GM19452 (cell line): ENCODE data around the gene RAB7A.
"Not testable (repeated sequence)": the region's sequence is repeated elsewhere in the genome, so short reads cannot be mapped to it uniquely, and the experiment has no call there.

Source experiments
- ATAC-seq: cut with Tn5 transposase; IDR thresholded peaks from one replicate; pipeline ENCODE4 v1.9.1; 2021; ENCODE audit not compliant: unreplicated experiment

Gene RAB7A

GRCh38 chr3:128814519-128815317, 88.7 kb downstream of the RAB7A start:
- no peak for ATAC-seq

GRCh38 chr3:128815318-128816064, 89.5 kb downstream of the RAB7A start:
- no peak for ATAC-seq

- ATAC-seq = no peak
Observed at GRCh38 chr3:128818186-128818787, 92.3 kb downstream of the RAB7A start.

- ATAC-seq = no peak
Observed at GRCh38 chr3:128820252-128820839, 94.4 kb downstream of the RAB7A start.

- no peak for ATAC-seq
Observed at GRCh38 chr3:128823008-128823407, 97.0 kb downstream of the RAB7A start.

GRCh38 chr3:128823631-128824030, 97.6 kb downstream of the RAB7A start:
- no peak for ATAC-seq

GRCh38 chr3:128824132-128824850, 98.3 kb downstream of the RAB7A start:
- ATAC-seq = no peak

GRCh38 chr3:128825117-128825725, 99.2 kb downstream of the RAB7A start:
- ATAC-seq = no peak

- ATAC-seq = not testable (repeated sequence)
Observed at GRCh38 chr3:128829087-128829486, 103.1 kb downstream of the RAB7A start.

GRCh38 chr3:128829925-128830625, 104.1 kb downstream of the RAB7A start:
- not testable (repeated sequence) for ATAC-seq

GRCh38 chr3:128830762-128831161, 104.8 kb downstream of the RAB7A start:
- not testable (repeated sequence) for ATAC-seq

- not testable (repeated sequence) for ATAC-seq
Observed at GRCh38 chr3:128832979-128833378, 107.0 kb downstream of the RAB7A start.

- ATAC-seq = no peak
Observed at GRCh38 chr3:128835096-128835495, 109.1 kb downstream of the RAB7A start.

GRCh38 chr3:128841926-128842920, 116.2 kb downstream of the RAB7A start:
- no peak for ATAC-seq

- ATAC-seq = no peak
Observed at GRCh38 chr3:128844502-128844901, 118.5 kb downstream of the RAB7A start.

GRCh38 chr3:128845119-128845777, 119.3 kb downstream of the RAB7A start:
- ATAC-seq = no peak

GRCh38 chr3:128845778-128846485, 119.9 kb downstream of the RAB7A start:
- ATAC-seq = peak; percentile 82
